GM18867 (cell line): ENCODE measurements around the gene SIX1.

ENCODE experiments used
- ATAC-seq: cut with Tn5 transposase; IDR thresholded peaks from one replicate; pipeline ENCODE4 v1.9.1; 2021; ENCODE audit warnings: mild to moderate bottlenecking, moderate library complexity; ENCODE audit not compliant: unreplicated experiment

The SIX1 gene

DNA sequence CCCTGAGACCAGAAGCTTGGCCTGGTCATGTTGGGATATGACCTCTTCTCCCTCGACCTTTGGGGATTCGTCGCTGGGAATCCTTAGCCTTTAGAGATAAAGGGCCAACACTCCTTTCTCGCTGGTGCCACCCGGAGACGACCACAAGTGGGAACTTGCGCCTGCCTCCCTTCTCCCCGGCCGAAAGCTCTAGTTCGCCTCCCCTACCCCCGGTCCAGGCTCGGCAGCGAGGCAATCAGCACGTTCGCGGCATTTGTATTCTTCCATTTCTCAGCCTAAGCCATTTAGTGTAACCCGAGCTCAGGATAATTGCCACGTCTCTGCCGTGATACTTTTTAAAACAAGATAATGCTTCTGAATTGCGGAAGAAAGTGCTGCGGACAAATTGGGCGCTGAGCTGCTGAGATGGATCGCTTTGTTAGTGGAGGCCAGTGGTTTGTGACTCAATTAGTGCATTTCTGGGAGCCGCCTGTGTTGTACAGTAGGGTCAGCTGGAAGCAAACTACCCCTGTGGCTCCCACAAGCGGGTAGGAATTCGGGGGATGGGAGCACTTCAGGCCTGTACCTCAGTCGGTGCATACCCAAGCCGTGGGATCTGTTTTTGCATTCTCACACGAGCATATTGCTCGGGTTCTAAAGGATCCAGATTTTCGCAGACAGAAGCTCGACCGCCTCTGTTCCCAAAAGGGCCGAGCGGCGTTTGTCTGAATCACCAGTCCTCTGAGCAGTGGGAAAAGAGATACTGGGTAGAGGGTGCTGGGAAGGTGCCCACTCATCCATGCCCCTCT is 6.8 kb upstream of the SIX1 start:
- no peak for ATAC-seq

DNA sequence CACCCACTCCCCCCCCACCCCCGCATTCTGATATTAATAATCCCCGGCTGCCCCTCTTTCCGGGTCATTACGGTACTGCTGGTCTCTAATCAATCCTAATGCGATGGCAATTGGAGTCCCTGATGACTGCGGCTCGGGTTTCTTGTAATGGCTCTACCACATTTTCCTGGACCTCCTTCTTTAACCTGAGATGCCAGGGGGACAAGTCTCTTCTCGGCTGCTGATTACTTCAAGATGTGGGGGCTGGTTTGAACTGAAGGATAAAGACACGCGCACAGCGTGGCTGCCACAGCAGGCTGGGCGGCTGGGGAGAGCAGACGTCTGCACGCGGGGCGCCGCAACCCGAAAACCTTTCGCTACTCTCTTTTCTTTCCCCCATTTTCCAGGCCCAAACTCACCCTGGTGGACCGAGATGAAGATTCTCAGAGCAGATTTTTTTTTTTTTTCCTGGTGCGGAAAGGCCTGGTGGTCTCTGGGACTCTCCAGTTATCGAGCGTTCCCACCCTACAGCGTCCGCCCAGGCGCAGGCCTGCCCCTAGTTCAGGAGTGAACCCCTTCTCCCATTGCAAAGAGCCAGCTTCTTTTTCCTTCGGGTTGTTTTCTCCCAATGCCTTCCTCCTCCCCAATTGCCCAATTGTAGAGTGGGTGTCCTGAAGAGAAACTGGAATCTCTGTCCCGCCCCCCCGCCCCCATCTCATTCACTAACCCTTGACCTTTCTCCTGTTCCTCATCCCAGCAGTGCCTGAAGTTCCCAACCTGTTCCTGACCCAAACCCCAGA is 6.0 kb upstream of the SIX1 start:
- no peak for ATAC-seq

DNA sequence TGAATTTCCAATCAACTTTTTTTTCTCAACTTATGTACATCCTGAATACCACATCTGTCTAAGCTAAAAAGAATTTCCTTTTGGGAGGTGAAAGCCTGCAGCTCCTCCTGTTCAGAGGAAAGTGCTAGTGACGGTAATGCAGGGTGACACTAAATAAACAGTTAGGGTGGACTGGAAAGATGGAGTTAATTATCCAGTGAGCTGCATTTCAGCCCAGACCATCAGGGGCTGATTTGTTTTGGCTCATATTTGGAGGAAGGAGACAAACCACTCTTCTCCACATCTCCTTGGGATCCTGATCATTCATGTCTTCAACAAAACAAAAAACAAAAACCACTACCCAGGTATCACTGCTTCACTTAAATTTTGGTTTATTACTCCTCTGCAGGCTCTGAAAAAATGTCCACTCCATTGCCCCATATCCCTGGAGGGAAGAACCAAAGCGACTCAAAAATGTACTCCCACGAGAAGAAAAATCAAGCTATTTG is 5.1 kb upstream of the SIX1 start:
- no peak for ATAC-seq

DNA sequence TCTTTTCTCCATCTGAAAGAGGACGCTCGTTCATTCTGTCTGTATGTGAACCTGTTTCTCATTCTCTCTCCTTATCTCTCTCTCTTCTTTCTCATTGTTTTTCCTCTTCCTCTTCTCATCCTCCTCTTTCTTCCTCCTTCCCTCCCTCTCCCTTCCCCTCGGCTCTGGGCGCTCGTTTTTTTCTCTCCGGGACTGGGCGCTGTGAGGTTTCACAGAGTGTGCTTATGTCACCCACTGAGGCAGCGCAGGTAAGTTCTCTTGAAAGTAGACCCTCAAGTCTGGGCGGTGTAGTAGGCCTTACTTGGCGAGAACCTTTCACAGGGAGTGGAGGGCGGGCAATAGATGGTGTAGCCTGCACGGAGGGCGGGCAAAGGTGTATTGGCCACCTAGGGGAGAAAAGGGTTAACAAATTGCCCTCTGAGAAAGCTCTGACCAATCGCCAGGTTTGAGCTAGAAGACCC is 4.5 kb upstream of the SIX1 start:
- ATAC-seq = no peak

DNA sequence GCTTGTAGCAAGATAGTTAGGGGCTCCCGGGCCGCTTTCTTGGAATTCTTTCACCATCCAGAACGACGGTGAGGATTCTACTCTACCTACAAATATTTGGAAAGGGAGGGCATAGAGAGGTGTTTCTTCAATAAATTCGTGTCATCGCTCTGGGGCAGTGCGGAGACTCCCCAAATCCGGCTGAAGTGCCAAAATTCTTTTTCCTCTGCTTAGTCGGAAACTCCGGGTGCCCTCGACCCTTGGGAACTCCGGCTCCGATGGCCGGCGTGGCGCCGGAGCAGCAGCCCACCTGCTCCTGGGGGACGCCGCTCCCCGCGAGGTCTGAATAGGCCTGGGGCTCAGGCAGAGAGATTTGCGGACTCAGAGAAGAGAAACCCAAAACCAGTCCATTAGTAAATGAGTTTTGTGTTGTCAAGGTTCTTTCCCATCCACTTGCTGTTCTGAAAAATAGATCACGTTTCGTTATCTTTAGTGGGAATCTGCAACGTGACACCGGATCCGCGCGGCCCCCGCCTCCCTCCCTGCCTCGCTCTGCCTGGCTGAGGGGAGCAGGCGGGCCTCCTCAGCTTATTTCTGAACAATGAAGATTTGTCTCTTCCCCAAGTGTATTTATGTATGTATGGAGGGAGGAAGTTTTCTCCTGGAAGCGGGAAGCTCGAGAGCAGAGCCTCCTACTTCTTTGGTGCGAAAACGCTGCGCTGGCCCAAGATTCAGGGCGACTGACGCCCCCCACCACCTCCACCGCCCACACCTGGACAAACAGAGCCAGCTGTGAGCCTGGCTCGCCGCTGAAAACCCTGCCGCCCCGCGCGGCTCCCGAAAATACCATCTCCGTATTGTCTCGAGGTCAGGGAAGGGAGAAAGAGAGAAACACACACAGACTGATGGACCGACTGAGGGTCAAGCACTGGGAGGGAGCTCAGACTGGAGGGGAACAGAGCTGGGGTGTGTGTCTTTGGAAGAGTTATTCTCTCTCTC is 3.7 kb upstream of the SIX1 start:
- no peak for ATAC-seq

DNA sequence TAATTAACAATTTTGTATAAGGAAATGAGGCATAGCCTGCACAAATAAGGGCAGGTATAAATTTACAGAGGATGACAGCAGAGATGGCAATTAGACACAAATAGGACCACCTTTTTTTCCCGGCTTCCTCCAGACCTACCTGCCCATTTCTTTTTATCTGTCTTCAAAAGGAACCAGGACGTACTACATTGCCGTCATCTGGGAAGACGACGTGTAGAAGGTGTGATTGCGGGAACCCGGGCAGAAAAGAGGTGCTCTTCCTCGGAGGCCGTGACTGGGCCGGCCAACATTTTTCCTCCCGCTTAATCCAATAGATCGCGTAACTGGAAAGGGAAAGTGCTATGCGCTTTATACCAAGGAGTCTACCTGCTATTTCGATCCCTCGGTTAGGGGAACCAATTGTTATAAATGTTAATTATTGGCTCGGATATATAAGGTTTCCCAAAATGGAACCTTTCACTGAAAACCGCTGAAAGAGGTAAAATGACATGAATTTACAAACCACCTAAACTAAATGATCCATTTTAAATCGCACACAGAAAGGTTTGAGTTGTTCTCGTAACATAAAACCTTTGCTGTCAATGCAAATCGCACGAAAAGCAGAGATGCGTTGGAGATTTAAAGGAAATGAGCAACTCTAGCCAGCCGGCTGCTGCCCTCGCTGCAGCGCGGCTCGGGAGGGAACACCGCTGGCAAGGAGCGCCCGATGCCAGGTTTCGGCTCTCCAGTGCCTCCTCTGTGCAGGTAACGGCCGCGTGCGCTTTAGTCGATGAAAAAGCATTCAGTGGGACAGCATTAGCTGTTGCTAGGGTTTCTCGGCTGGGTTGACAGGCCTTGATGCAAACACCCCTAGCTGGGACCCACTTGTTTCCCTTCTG is 2.8 kb upstream of the SIX1 start:
- no peak for ATAC-seq

DNA sequence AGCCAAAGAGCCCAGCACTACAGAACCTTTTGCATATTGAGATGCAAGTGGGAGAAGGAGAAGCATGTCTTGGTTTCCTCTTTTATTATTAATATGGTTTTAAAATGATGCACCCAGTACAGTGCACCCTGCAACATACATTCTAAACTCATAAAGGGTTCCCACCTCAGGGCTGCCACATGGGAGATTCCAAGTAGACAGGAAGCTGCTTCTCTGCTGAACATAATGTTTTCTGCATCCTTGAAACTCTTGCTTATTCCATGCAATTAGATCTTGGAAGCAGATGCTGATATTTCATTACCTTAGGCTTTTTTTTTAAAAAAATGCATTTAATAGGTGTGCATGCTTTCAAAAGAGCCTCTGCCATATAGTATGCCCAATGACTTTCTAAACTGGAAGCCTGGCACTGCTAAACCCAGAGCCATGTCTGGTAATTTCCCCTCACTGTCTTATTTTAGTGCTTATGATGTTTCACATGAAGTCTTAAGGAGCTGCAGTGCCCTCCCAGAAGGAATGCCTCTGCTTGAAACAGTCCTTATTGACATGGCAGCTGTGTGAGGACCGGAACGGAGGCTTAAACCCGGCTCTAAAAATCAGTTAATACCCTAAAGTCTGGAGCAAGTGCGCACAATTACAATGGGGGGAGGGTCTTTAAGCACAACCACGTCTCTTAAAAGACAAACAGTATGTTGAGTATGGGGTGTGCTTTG is 2.0 kb upstream of the SIX1 start:
- ATAC-seq = no peak

DNA sequence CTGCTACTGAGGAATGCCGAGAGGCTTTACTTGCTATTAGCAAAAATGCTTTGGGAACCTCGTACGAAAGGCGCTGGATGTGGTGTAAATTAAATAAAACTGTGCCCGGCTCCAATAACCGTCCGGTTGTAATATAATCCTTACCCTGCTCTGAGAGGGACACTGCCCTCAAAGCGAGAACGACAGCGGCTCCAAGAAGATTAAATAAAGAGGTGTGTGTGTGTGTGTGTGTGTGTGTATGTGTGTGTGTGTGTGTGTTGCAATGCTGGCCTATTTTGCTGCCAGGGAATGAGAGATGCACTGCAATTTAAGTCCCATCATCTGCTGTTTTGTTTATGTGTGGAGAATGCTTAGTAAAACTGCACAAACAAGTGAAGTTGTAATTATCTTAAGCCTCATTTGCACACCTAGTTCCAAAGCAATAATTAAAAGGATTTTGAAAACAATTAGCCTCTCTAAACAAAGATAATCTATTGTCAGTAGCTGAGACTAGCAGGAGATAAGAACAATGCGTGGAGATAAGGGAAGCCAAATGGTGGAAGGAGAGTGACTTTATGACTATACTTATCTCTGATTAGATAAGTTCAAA is 1.2 kb upstream of the SIX1 start:
- no peak for ATAC-seq

DNA sequence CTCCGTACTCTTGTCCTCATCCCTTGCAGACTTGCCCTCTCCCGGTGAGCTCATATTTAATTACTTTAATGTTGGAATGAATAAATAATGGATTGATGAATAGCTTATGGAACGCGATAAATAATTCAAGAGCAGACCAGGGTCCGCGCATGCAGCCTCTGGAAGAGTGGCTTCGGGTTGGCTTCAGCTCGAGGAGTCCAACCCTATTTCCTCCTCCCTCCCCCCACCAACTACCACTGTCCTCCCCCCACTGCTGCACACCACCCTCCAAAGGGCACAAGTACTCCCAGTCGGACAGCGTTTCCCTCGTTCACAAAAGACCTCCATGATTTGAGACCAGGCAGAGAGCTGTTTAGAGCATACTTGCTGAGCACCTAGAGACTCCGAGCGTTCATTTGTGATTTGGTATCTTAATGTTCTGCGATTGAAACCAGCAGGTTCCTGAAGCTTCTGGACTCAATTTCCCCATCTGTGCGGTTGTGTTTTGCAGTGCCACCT is 647 bp upstream of the SIX1 start:
- no peak for ATAC-seq

DNA sequence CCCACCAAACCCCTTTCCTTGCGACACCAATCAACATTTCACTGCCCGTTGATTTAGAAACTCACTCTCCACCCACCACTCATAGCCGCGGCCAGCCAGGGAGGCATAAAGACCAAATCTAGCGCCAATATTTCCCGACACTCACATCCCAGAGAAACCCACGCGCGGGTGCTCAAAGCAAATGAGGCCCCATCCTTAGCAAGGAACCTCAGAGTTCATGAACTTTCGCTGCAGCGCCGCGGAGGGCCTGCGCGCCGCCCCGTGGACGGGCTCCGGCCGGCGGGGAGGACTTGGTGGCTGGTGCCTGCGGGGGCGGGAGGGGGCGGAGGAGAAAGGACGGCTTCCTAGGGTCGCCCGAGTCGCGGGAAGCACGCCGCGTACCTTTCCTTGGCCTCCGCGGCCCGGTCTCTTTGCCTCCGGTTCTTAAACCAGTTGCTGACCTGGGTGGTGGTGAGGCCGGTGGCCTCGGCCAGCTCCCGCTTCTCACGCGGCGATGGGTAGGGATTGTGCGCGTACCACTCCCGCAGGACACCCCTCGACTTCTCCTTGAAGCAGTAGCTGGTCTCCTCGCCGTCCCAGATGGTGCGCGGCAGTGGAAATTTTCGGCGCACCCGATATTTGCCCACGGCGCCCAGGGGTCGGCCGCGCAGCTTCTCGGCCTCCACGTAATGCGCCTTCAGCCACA is 886 bp downstream of the SIX1 start:
- ATAC-seq = peak; percentile 21

DNA sequence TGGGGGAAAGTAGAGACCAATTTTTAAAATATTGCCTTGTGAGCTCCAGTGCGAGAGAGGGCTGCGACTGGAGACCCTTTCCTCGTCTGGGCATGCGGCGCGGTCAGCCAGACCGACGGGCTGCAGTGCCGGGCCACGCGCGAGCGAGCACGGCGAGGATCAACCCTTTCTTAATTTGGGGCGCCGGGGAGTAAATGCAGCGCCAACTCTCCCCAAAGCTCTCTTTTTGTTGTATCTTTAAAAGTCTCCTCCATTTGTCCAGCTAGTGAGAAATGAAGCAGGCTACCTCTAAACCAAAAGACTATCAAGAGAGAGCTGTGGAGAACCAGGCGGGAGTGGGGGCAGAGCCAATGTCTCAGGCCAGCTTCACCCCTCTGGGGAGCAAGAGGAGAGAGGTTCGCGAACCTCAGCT is 1.4 kb downstream of the SIX1 start:
- no peak for ATAC-seq

DNA sequence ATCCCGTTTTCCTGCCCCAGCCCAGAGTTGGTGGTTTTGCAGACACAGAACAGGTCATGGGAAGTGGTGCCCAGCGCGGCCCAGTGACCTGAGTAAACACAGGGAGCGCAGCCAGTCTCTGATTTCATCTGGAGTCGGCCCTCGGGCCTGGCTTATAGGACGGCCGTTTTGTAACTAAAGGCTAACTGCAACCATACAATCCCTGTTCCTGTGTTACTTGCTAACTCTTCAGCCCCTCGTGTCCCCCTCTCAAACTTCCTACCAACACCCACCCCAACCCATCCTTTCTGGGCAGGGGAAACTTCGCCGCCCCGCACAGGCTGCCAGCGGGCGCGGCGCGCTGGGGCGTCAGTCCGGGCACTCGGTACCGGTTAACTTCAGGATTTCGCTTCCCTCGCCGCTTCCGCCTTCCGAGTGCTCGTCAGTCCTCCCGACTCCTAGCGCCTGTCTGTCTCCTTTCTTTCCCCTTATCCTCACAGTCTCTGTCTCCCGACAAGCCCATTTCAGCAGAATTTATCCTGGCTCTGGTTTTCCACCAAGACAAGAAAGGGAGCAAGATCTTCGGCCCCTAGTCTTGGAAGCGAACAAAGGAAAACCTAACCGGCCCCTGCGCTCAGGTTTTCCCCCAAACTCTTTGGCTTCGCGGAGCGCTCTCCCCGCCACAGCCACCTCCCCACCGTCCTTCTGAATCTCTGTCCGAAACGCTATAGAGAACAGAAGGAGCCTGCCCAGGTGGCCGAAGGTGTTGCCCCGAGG is 2.0 kb downstream of the SIX1 start:
- ATAC-seq = no peak

DNA sequence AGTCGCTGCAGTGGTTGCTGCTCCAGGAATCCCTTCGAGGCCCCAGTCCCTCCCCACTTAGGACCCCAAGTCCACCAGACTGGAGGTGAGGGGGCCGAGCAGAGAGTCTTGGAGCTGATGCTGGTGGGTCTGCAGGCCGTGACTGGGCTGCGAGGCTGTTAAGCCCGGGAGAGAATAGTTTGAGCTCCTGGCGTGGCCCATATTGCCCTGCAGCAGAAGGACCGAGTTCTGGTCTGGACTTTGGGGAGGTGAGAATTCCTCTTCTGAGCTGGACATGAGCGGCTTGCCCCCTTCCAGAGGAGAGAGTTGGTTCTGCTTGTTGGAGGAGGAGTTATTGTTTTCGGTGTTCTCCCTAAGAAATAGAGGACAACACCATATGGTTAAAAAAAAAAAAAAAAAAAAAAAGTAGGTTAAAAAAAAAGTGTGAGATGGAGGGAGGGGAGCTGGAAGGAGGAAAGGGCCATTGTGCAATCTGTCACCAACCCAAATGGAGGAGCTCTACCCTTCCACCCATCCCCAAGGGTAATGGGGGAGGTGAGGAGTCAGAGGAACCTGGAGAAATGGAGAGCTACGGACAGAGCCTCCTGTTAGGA is 3.0 kb downstream of the SIX1 start:
- ATAC-seq = no peak

DNA sequence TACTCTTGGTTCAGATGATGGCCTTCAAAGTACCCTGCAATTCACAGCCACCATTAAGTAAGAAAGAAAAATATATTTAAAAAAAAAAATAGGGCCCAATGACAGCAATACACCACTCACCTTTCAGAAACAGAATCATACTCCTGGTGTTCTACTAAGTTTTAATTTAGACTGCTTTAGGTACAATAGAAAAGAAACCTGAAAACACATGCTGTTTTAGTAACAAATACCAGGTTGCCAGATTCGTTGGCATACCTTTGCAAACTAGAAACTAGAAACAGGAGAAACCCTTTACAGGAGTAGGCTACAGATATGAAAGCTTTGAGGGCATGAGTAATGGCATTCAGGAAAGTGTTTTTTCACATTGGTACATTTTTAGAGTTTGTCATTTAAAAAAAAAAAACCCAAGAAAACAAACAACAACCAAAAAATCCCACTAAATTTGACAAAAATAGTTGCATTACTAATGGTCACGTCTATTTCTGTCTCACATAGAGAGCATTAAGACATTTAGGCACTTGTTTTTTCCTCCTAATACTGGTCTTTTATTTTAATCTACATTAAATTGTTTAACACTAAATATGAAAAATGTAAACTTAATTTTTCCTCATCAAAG is 4.0 kb downstream of the SIX1 start:
- peak; percentile 40 for ATAC-seq

DNA sequence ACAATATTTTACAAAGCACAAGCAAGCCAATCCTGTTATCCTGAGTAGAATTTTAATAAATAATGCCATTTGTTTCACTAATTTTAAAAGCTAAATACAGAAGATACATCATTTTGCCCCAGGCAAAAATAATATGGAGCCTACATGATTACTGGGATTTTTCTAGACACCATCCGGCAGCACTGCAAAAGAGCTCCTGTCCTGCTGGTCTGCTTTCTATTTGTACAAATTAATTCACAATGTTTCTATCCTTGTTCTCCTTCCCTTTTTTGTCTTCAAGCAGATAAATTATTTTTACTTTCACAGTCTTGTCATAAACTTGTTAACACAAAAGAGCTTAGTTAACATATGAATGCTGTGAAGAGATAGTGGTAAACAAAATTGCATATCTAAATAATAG is 4.6 kb downstream of the SIX1 start:
- no peak for ATAC-seq

DNA sequence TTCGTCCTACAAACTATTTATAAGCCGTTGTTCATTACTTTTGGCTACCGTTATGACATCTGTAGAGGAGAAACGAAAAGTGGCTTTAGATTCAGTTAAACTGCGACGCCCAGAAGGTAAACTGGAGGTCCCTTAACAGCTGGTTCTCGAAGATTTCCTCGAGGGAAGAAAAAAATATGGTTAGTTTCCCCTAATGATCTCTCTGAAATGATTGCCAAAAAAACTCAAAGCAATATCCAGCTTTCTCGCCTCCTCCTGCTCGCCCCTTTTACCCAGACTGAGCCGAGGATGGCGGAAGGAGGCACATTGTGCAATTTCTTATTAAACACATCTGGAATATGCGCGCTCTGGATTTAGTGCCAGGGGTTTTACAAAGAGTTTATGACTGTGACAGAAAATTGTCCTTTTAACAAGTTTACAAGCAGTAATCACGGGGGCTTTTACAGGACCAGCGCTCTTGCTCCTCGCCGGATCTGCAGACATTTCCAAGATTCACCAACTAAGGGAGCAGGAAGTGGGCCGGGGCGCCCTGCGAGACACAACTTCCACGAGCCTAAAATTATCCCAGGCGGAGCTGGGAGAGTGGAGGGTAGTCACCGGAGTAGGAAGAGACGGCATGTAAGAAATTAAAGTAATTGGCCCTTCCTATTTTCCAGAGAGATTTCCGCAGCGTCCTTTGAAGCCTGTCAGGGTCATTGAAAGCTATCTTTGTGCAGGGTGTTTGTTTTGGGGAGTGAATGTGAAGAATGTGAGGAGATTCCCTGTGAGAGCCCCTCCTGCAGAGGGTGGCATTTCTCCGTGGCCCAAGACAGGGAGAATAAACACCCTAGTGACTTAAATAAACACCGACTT is 5.6 kb downstream of the SIX1 start:
- ATAC-seq = no peak
